IMR-90 (cell line): ENCODE measurements around the gene ZNF385C. TPM values are rescaled to one million over a fixed set of nuclear protein-coding genes. Genes with fewer than 3 reads are reported as not detected.

ENCODE experiments used
- ATAC-seq: fragments of 200-7000 bp; cut with Tn5 transposase; 2 replicates; pipeline ENCODE4 v1.9.1; 2020; ENCODE audit warnings: low read depth, mild to moderate bottlenecking, moderate library complexity
- BruUV-seq: library from RNA; stranded (reverse); fragments of 400-500 nt; replicated peaks from 2 replicates; lab custom pipeline; 2021; lab: Mats Ljungman, UMichigan
- CTCF ChIA-PET: fragments of 300-600 bp; formaldehyde crosslinking; extraction: SDS; loops from one replicate; lab custom pipeline; 2021; ENCODE audit warnings: antibody characterized with exemption; lab: Yijun Ruan, JAX
- POLR2A ChIA-PET: fragments of 300-600 bp; sonication (Branson Sonifier 250); formaldehyde crosslinking; loops from one replicate; lab custom pipeline; 2022; ENCODE audit warnings: antibody characterized with exemption; ENCODE audit not compliant: unreplicated experiment; lab: Charles Lee
- DNase-seq: peaks from one replicate; pipeline ENCODE4 v3.0.0; 2013
- H2AFZ ChIP-seq: replicated peaks from 2 replicates; pipeline ENCODE3; 2013; ENCODE audit warnings: low read length, mild to moderate bottlenecking; ENCODE audit not compliant: poor library complexity
- H2AK5ac ChIP-seq: 2 replicates; pipeline ENCODE4 v1.6.1; 2013; ENCODE audit warnings: low read depth, low read length, inconsistent platforms
- H2AK9ac ChIP-seq: replicated peaks from 2 replicates; pipeline ENCODE3; 2013; ENCODE audit warnings: mild to moderate bottlenecking, low read depth, low read length, moderate library complexity; ENCODE audit not compliant: poor library complexity
- H2BK120ac ChIP-seq: 2 replicates; pipeline ENCODE4 v1.6.1; 2013; ENCODE audit warnings: low read depth, low read length, inconsistent platforms
- H2BK15ac ChIP-seq: 3 replicates; pipeline ENCODE4 v1.6.1; 2013; ENCODE audit warnings: low read depth, low read length, inconsistent platforms
- H2BK20ac ChIP-seq: 2 replicates; pipeline ENCODE4 v1.6.1; 2013; ENCODE audit warnings: low read depth, mild to moderate bottlenecking, inconsistent platforms, low read length, moderate library complexity
- H2BK5ac ChIP-seq: 2 replicates; pipeline ENCODE4 v1.6.1; 2013; ENCODE audit warnings: mild to moderate bottlenecking, low read depth, low read length, inconsistent platforms; ENCODE audit not compliant: poor library complexity, severe bottlenecking
- H3K14ac ChIP-seq: replicated peaks from 2 replicates; pipeline ENCODE4 v1.6.1; 2013; ENCODE audit warnings: low read depth, low read length, inconsistent platforms
- H3K18ac ChIP-seq: 2 replicates; pipeline ENCODE4 v1.6.1; 2013; ENCODE audit warnings: low read depth, low read length, control low read depth
- H3K23ac ChIP-seq: 2 replicates; pipeline ENCODE4 v1.6.1; 2013; ENCODE audit warnings: low read depth, low read length, inconsistent platforms
- H3K27ac ChIP-seq: 2 replicates; pipeline ENCODE4 v1.5.1; 2013; ENCODE audit warnings: mild to moderate bottlenecking, control low read depth, low read length; ENCODE audit not compliant: insufficient read depth
- H3K27me3 ChIP-seq: 2 replicates; pipeline ENCODE4 v1.6.1; 2013; ENCODE audit warnings: low read length; ENCODE audit not compliant: control insufficient read depth, insufficient read depth
- H3K36me3 ChIP-seq: 2 replicates; pipeline ENCODE4 v1.6.1; 2013; ENCODE audit warnings: low read length, mixed read lengths; ENCODE audit not compliant: control insufficient read depth, insufficient read depth
- H3K4ac ChIP-seq: 2 replicates; pipeline ENCODE4 v1.6.1; 2013; ENCODE audit warnings: low read depth, low read length, inconsistent platforms
- H3K4me1 ChIP-seq: 2 replicates; pipeline ENCODE4 v1.6.1; 2013; ENCODE audit warnings: low read length, mixed read lengths; ENCODE audit not compliant: control insufficient read depth, insufficient read depth
- H3K4me2 ChIP-seq: 2 replicates; pipeline ENCODE4 v1.6.1; 2013; ENCODE audit warnings: low read depth, mild to moderate bottlenecking, control low read depth, low read length, moderate library complexity
- H3K4me3 ChIP-seq: 2 replicates; pipeline ENCODE4 v1.5.1; 2013; ENCODE audit warnings: low read depth, mild to moderate bottlenecking, control low read depth, low read length, moderate library complexity; ENCODE audit not compliant: insufficient read depth
- H3K56ac ChIP-seq: 2 replicates; pipeline ENCODE4 v1.6.1; 2013; ENCODE audit warnings: low read length, inconsistent platforms; ENCODE audit not compliant: insufficient read depth; ENCODE audit errors: extremely low read depth
- H3K79me1 ChIP-seq, 2 experiments: 2 replicates each; pipeline ENCODE4 v1.6.1; 2013; ENCODE audit warnings: low read length in 2 of 2, inconsistent platforms in 1 of 2, low read depth in 1 of 2
- H3K9ac ChIP-seq: 2 replicates; pipeline ENCODE4 v1.6.1; 2013; ENCODE audit warnings: low read depth, low read length, control low read depth
- H3K9me1 ChIP-seq: 2 replicates; pipeline ENCODE4 v1.6.1; 2013; ENCODE audit warnings: low read length, inconsistent platforms; ENCODE audit not compliant: insufficient read depth
- H3K9me3 ChIP-seq: 2 replicates; pipeline ENCODE4 v1.6.1; 2013; ENCODE audit warnings: low read length; ENCODE audit not compliant: control insufficient read depth, insufficient read depth
- H4K20me1 ChIP-seq: 2 replicates; pipeline ENCODE4 v1.6.1; 2013; ENCODE audit warnings: low read length, inconsistent platforms; ENCODE audit not compliant: insufficient read depth
- H4K5ac ChIP-seq: 2 replicates; pipeline ENCODE4 v1.6.1; 2013; ENCODE audit warnings: mild to moderate bottlenecking, low read depth, low read length, control low read depth
- H4K8ac ChIP-seq, 2 experiments: 2 replicates each; pipeline ENCODE4 v1.6.1; 2013; ENCODE audit warnings: low read depth in 2 of 2, low read length in 2 of 2, control low read depth in 1 of 2, inconsistent platforms in 1 of 2
- H4K91ac ChIP-seq: 2 replicates; pipeline ENCODE4 v1.6.1; 2013; ENCODE audit warnings: low read depth, low read length, inconsistent platforms; ENCODE audit not compliant: insufficient read depth
- BHLHE40 ChIP-seq: fragments of 150-350 bp; IDR thresholded peaks from 2 replicates; pipeline ENCODE4 v1.6.1; 2016; ENCODE audit warnings: mild to moderate bottlenecking, low read depth, low read length
- CEBPB ChIP-seq: IDR thresholded peaks from 2 replicates; pipeline ENCODE4 v1.6.1; 2012; ENCODE audit warnings: low read depth, low read length, improper control_type of control experiment
- CHD1 ChIP-seq: IDR thresholded peaks from 2 replicates; pipeline ENCODE4 v1.6.1; 2012; ENCODE audit warnings: low read depth, low read length, improper control_type of control experiment
- CTCF ChIP-seq: conservative IDR thresholded peaks from 2 replicates; pipeline ENCODE4 v1.5.1; 2012; ENCODE audit warnings: mild to moderate bottlenecking, low read depth, low read length, improper control_type of control experiment
- ELK1 ChIP-seq: fragments of 150-350 bp; IDR thresholded peaks from 2 replicates; pipeline ENCODE4 v1.6.1; 2016; ENCODE audit warnings: low read depth, mild to moderate bottlenecking, low read length, moderate library complexity, borderline replicate concordance
- FOS ChIP-seq: fragments of 150-350 bp; IDR thresholded peaks from 2 replicates; pipeline ENCODE4 v1.6.1; 2016; ENCODE audit warnings: low read depth, low read length
- MAFK ChIP-seq: IDR thresholded peaks from 2 replicates; pipeline ENCODE4 v1.6.1; 2012; ENCODE audit warnings: low read depth, low read length, improper control_type of control experiment
- MAZ ChIP-seq: IDR thresholded peaks from 2 replicates; pipeline ENCODE4 v1.6.1; 2012; ENCODE audit warnings: low read depth, mild to moderate bottlenecking, low read length, improper control_type of control experiment, moderate library complexity, borderline replicate concordance
- MXI1 ChIP-seq: IDR thresholded peaks from 2 replicates; pipeline ENCODE4 v1.6.1; 2012; ENCODE audit warnings: low read depth, mild to moderate bottlenecking, low read length, moderate library complexity, borderline replicate concordance
- POLR2A ChIP-seq: IDR thresholded peaks from 2 replicates; pipeline ENCODE4 v1.6.1; 2012; ENCODE audit warnings: mild to moderate bottlenecking, low read depth, low read length
- RAD21 ChIP-seq: IDR thresholded peaks from 2 replicates; pipeline ENCODE4 v1.6.1; 2012; ENCODE audit warnings: low read length, improper control_type of control experiment
- RCOR1 ChIP-seq: IDR thresholded peaks from 2 replicates; pipeline ENCODE4 v1.6.1; 2012; ENCODE audit warnings: mild to moderate bottlenecking, low read length, improper control_type of control experiment; ENCODE audit not compliant: insufficient replicate concordance
- RFX5 ChIP-seq: IDR thresholded peaks from 2 replicates; pipeline ENCODE4 v1.8.0; 2012; ENCODE audit warnings: low read depth, mild to moderate bottlenecking, low read length, moderate library complexity
- SMC3 ChIP-seq: fragments of 150-350 bp; IDR thresholded peaks from 2 replicates; pipeline ENCODE4 v1.6.1; 2016; ENCODE audit warnings: low read depth, mild to moderate bottlenecking, antibody characterized with exemption, low read length, moderate library complexity
- USF2 ChIP-seq: fragments of 150-350 bp; IDR thresholded peaks from 2 replicates; pipeline ENCODE4 v1.6.1; 2017; ENCODE audit warnings: mild to moderate bottlenecking, antibody characterized with exemption, low read length, low read depth
- WGBS, 2 experiments: methylation state at CpG; one replicate each; pipeline versions ENCODE4 v1.1.5 to v1.1.7; 2013; ENCODE audit warnings: missing lambda C conversion rate in 2 of 2; ENCODE audit not compliant: insufficient read length in 1 of 2; ENCODE audit errors: extremely low coverage in 2 of 2; 5-methylcytosine and 5-hydroxymethylcytosine counted together
- dilution Hi-C: fragments of 300-500 bp; cut with HindIII; formaldehyde crosslinking; loops from one replicate; pipeline ENCODE4 v1.14.3; 2018; ENCODE audit warnings: low sequenced_read_pairs; ENCODE audit not compliant: unreplicated experiment
- in situ Hi-C: fragments of 300-500 bp; cut with MboI; formaldehyde crosslinking; loops from 3 replicates; pipeline ENCODE4 v1.14.3; 2019; ENCODE audit warnings: low sequenced_read_pairs, inconsistent platforms, mixed read lengths
- intact Hi-C: fragments of 100-400 bp; cut with micrococcal nuclease; formaldehyde crosslinking; loops from 2 replicates; pipeline ENCODE4 v1.10.0; 2022
- polyA plus RNA-seq, 3 experiments: library from polyadenylated mRNA; depleted of rRNA; stranded (reverse); fragments of >200 nt; gene quantifications; 2 replicates each; pipeline ENCODE4 v1.2.3, GENCODE V29; 2012; ENCODE audit warnings: low replicate concordance in 1 of 3
- total RNA-seq: library from RNA; depleted of rRNA; stranded (reverse); fragments of >200 nt; gene quantifications from 2 replicates; pipeline ENCODE4 v1.2.3, GENCODE V29; 2012

Gene ZNF385C
- total and polyA plus RNA-seq, 2 of the 4 experiments (the other 2 are of a cell fraction): not detected

GRCh38 chr17:42052346-42052877, 45.9 kb downstream of the ZNF385C start:
- TF ChIP-seq CTCF (no peak), BHLHE40 (no peak), RAD21 (no peak), SMC3 (no peak), CHD1 (no peak), FOS (no peak), MXI1 (no peak), MAFK (no peak), CEBPB (no peak), USF2 (no peak), RCOR1 (no peak), POLR2A (no peak), RFX5 (no peak), ELK1 (no peak), MAZ (no peak)

More at GRCh38 chr17:42052346-42052877, 45.9 kb downstream of the ZNF385C start:
- no peak overlapping the region for H2AK5ac ChIP-seq
- no peaks in the 10 kb centered on the region for H3K36me3 ChIP-seq
- H3K27ac ChIP-seq: no peak overlapping the region
- in situ Hi-C loops (no loop called here), intact Hi-C loops (no loop called here), dilution Hi-C loops (no loop called here)
- H4K20me1 ChIP-seq: no peaks in the 10 kb centered on the region
- H2BK20ac ChIP-seq: no peak overlapping the region
- no peak overlapping the region for H3K18ac ChIP-seq
- ChIA-PET POLR2A (no interaction called here), CTCF (no interaction called here)
- H3K56ac ChIP-seq: no peak overlapping the region
- H2AFZ ChIP-seq: no peak overlapping the region
- no peak overlapping the region for H2BK5ac ChIP-seq
- no peak overlapping the region for H4K5ac ChIP-seq
- no TSS peak for BruUV-seq
- H3K9ac ChIP-seq: no peak overlapping the region
- DNase-seq (no peak), ATAC-seq (no peak)
- H2AK9ac ChIP-seq: no peak overlapping the region
- H3K9me1 ChIP-seq: peaks cover 3% of the 10 kb centered on the region; the same call in 1 of the 2 replicates
- no peaks in the 10 kb centered on the region for H3K79me1 ChIP-seq
- 53% methylated on average over 3 of the region's 6 CpGs; no CpG with 5 or more reads in 1 of the 2 experiments for WGBS, 2 experiments
- peaks cover 79% of the 10 kb centered on the region for H3K27me3 ChIP-seq
- H4K91ac ChIP-seq: no peak overlapping the region
- no peaks in the 10 kb centered on the region for H3K9me3 ChIP-seq
- H3K4ac ChIP-seq: no peak overlapping the region
- H3K4me3 ChIP-seq: no peak overlapping the region
- H2BK120ac ChIP-seq: no peak overlapping the region
- H3K14ac ChIP-seq: no peak overlapping the region
- H2BK15ac ChIP-seq: no peak overlapping the region
- no peak overlapping the region for H3K4me2 ChIP-seq
- no peak overlapping the region for H4K8ac ChIP-seq
- H3K4me1 ChIP-seq: 0 out of 2 replicates have a peak, but pooled peaks cover 1% of the 10 kb centered on the region
- no peak overlapping the region for H3K23ac ChIP-seq
